ENCODE measurements around the gene TUBGCP4.

- TF ChIP-seq POLR2A (IDR thresholded peaks at IDR 0.05) (no peak), CTCF (IDR thresholded peaks at IDR 0.05) (no peak)
Measured at GRCh38 chr15:43329217-43329959, 41.5 kb upstream of the TUBGCP4 start.

Data from thyroid gland (tissue), 4 donors.